Spleen (tissue), 7 donors: ENCODE measurements around the gene RSBN1L.

Source experiments
- POLR2A ChIP-seq, 3 donors: fragments of 450-650 bp; IDR thresholded peaks; one replicate each; pipeline ENCODE4 v1.5.1; 2017; ENCODE audit warnings: antibody characterized with exemption in 3 of 3, mild to moderate bottlenecking in 1 of 3
- TF ChIP-seq, protein P1 (sequence below), 11 experiments: fragments of 200-600 bp in 7 of 11; fragments of 450-650 bp in 4 of 11; sonication (generic) in 4 of 11; IDR thresholded peaks in 8 of 11; conservative IDR thresholded peaks in 3 of 11; 1 replicate in 7 of 11; 2 replicates in 4 of 11; pipeline versions ENCODE4 v1.4.0 to v1.8.0; 2016 to 2021; ENCODE audit warnings: antibody characterized with exemption in 11 of 11, inconsistent platforms in 4 of 11, mild to moderate bottlenecking in 1 of 11
- donor health status: DM: no; HTN: no; CAD: no; lungs with moderate emphysema.
- donor health status: DM: no; HTN: no; CAD: no.
- donor health status: DM: no; HTN: no; CAD: no.

GRCh38 chr7:77830649-77831355 is 134.5 kb downstream of the RSBN1L start:
- TF ChIP-seq, protein P1, sequence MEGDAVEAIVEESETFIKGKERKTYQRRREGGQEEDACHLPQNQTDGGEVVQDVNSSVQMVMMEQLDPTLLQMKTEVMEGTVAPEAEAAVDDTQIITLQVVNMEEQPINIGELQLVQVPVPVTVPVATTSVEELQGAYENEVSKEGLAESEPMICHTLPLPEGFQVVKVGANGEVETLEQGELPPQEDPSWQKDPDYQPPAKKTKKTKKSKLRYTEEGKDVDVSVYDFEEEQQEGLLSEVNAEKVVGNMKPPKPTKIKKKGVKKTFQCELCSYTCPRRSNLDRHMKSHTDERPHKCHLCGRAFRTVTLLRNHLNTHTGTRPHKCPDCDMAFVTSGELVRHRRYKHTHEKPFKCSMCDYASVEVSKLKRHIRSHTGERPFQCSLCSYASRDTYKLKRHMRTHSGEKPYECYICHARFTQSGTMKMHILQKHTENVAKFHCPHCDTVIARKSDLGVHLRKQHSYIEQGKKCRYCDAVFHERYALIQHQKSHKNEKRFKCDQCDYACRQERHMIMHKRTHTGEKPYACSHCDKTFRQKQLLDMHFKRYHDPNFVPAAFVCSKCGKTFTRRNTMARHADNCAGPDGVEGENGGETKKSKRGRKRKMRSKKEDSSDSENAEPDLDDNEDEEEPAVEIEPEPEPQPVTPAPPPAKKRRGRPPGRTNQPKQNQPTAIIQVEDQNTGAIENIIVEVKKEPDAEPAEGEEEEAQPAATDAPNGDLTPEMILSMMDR (IDR thresholded peaks at IDR 0.05 in 8 of 11, conservative IDR thresholded peaks at IDR 0.05 in 3 of 11) = no peak
- no peak for TF ChIP-seq POLR2A (IDR thresholded peaks at IDR 0.05)
